ENCODE results near the gene NT5DC4. TPM values are rescaled to one million over a fixed set of nuclear protein-coding genes. Genes with fewer than 3 reads are reported as not detected.
"Not testable (repeated sequence)": the region's sequence is repeated elsewhere in the genome, so short reads cannot be mapped to it uniquely, and the experiment has no call there.

Gene NT5DC4
- total RNA-seq, 2 experiments from 2014 or later = not detected

DNA sequence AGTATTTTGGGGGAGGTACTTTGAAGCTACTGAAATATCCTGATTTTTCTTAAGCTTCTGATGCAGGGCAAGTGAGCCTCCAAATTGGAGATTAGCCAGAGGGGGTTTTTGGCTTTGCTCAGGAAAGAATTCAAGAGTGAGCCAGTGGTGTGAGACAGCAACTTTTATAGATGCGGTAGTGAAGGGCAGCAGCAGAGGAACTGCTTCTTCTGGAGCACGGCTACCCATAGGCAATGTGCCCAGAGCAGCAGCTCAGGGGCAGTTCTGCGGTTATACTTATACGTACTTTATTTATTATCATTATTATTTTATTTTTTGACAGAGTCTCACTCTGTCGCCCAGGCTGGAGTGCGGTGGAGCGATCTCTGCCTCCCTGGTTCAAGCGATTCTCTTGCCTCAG lies 19.8 kb upstream of the NT5DC4 start:
- DNase-seq = no peak
- intact Hi-C loops (cut with micrococcal nuclease) = no loop called here
- H3K4me1 Mint-ChIP-seq (ENCODE audit: low read depth) = peaks cover 12% of the 10 kb centered on the region
- no peaks in the 10 kb centered on the region for H3K9me3 Mint-ChIP-seq
- H3K27me3 Mint-ChIP-seq = peaks cover 1% of the 10 kb centered on the region
- H3K4me3 Mint-ChIP-seq = no peak overlapping the region
- no peak overlapping the region for H3K27ac Mint-ChIP-seq
- ChIA-PET CTCF (interaction anchor here (1.9 kb wide), 1 partner anchor 9 kb away, joined by 5 read pairs; no protein-coding TSS in a partner anchor), POLR2A (interaction anchor here (1.0 kb wide), 1 partner anchor 8 kb away, joined by 3 read pairs; no protein-coding TSS in a partner anchor)
- H3K36me3 Mint-ChIP-seq = no peaks in the 10 kb centered on the region

DNA sequence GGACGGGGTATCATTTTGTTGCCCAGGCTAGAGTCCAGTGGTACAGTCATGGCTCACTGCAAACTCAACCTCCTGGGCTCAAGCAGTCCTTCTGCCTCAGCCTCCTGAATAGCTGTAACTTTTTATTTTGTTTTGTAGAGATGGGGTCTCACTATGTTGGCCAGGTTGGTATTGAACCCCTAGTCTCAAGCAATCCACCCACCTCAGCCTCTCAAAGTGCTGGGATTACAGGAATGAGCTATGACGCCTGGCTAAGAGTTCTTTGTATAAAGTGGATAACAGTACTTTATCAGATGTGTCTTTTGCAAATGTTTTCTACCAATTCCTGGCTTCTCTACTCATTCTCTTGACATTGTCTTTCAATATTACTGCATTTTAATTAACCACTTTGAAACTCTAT lies 17.1 kb upstream of the NT5DC4 start:
- Mint-ChIP-seq H3K4me3 (no peak overlapping the region), H3K27me3 (peaks cover 3% of the 10 kb centered on the region), H3K36me3 (no peaks in the 10 kb centered on the region), H3K27ac (no peak overlapping the region), H3K4me1 (ENCODE audit: low read depth) (peaks cover 37% of the 10 kb centered on the region), H3K9me3 (no peaks in the 10 kb centered on the region)
- ChIA-PET CTCF (interaction anchor here (1.0 to 2.4 kb wide), 2 partner anchors 19 to 181 kb away, joined by 3 to 5 read pairs; no protein-coding TSS in a partner anchor), POLR2A (no interaction called here)
- intact Hi-C loops (cut with micrococcal nuclease) = no loop called here
- no peak for DNase-seq

DNA sequence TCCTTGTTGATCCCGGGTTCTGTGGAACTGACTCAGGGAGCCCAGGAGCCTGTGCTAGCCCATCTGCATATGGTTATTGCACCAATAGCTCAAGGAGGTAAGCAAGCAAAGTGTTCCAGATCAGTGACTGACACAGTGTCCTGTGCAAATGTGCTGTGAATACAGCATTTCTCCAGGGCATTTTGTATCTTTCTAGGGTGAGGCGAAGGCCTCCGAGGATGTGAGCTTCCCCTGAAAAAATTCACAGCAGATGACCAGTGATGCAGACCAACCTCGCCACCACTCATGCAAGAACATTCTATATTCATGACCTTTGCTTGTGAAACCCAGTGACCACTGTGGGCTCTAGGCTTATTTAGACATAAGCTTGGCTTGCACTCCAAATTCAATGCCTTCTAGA lies 15.2 kb upstream of the NT5DC4 start:
- Mint-ChIP-seq H3K4me1 (ENCODE audit: low read depth) (peaks cover 47% of the 10 kb centered on the region), H3K36me3 (no peaks in the 10 kb centered on the region), H3K27me3 (peaks cover 3% of the 10 kb centered on the region), H3K9me3 (no peaks in the 10 kb centered on the region), H3K27ac (no peak overlapping the region), H3K4me3 (no peak overlapping the region)
- ChIA-PET POLR2A (interaction anchor here (1.5 kb wide), 1 partner anchor 13 kb away, joined by 4 read pairs; no protein-coding TSS in a partner anchor), CTCF (interaction anchor here (0.7 to 6.1 kb wide), 5 partner anchors 14 to 91 kb away, joined by 4 to 60 read pairs (median 19); no protein-coding TSS in a partner anchor)
- intact Hi-C loops (cut with micrococcal nuclease) = no loop called here
- DNase-seq = no peak

DNA sequence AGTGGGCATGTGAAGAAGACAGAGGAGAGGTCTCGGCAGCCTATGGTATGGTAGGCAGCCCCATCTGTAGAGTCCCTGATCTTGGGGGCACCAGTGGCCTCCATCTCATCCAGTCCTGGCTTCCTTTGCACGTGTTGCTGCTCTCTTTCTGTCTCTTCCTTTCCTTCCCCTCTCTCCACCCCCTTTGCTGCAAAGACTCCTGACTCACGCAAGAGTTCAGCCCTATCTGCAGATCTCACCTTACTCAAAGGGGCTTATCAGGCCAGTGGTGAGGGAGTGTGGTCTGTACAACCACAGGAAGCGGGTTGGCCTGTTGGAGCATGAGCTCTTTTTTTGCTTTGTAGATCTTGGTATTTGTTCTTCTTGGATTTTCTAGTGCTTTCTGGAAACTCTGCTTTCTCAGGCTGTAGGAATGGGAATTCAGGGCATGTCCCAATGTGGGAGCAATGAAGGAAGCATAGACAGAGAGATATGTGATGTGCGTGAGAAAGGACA lies 14.6 kb upstream of the NT5DC4 start:
- Mint-ChIP-seq H3K27ac (peak overlapping the region; percentile 52), H3K4me3 (no peak overlapping the region), H3K27me3 (peaks cover 6% of the 10 kb centered on the region), H3K36me3 (no peaks in the 10 kb centered on the region), H3K9me3 (no peaks in the 10 kb centered on the region), H3K4me1 (ENCODE audit: low read depth) (peaks cover 47% of the 10 kb centered on the region)
- ChIA-PET POLR2A (interaction anchor here (1.5 kb wide), 2 partner anchors 13 to 75 kb away, joined by 4 to 5 read pairs; no protein-coding TSS in a partner anchor), CTCF (interaction anchor here (0.7 to 6.1 kb wide), 9 partner anchors 14 to 253 kb away, joined by 3 to 60 read pairs (median 4); no protein-coding TSS in a partner anchor)
- intact Hi-C loops (cut with micrococcal nuclease) = loop anchor here (1.0 kb wide), 2 partner anchors 13 to 75 kb away; no protein-coding TSS in a partner anchor
- peak; percentile 89 for DNase-seq

DNA sequence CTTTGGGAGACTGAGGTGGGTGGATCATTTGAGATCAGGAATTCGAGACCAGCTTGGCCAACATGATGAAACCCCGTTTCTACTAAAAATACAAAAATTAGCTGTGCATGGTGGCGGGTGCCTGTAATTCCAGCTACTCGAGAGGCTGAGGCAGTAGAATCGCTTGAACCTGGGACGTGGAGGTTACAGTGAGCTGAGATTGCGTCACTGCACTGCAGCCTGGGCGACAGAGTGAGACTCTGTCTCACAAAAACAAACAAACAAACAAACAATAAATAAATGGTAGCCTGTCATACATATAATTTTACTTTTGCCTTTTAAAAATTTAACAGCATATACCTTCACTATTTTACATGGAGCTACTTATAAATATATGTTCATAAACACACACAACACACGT lies 13.9 kb upstream of the NT5DC4 start:
- H3K4me1 Mint-ChIP-seq (ENCODE audit: low read depth) = peaks cover 44% of the 10 kb centered on the region
- H3K27ac Mint-ChIP-seq = not testable (repeated sequence)
- intact Hi-C loops (cut with micrococcal nuclease) = loop anchor here (1.0 kb wide), 2 partner anchors 14 to 76 kb away; no protein-coding TSS in a partner anchor

DNA sequence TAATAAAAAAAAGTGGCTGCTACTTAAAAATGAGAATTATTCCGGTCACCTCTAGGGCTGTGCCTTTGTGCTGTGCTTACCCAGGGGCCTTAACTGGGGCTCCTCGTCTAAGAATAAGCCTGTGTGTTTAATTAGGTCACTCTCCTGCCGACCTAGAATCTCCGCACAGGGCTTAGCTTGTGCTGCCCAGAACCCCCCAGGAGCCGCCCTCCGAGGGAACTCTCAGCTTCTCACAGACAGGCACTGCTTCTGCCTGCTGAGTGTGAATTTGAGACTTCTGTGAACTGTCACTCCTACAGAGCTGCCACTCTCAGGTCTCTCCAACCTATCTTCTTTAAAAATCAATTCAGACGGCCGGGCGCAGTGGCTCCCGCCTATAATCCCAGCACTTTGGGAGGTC lies 11.9 kb upstream of the NT5DC4 start:
- no peaks in the 10 kb centered on the region for H3K36me3 Mint-ChIP-seq
- ChIA-PET CTCF (interaction anchor here (1.1 to 6.1 kb wide), 6 partner anchors 17 to 109 kb away, joined by 3 to 60 read pairs (median 9); no protein-coding TSS in a partner anchor), POLR2A (interaction anchor here (1.1 to 2.2 kb wide), 2 partner anchors 17 to 18 kb away, joined by 6 to 8 read pairs; no protein-coding TSS in a partner anchor)
- H3K9me3 Mint-ChIP-seq = no peaks in the 10 kb centered on the region
- no peak for DNase-seq
- no peak overlapping the region for H3K4me3 Mint-ChIP-seq
- peaks cover 49% of the 10 kb centered on the region for H3K4me1 Mint-ChIP-seq (ENCODE audit: low read depth)
- intact Hi-C loops (cut with micrococcal nuclease) = no loop called here
- no peak overlapping the region for H3K27ac Mint-ChIP-seq
- H3K27me3 Mint-ChIP-seq = peaks cover 6% of the 10 kb centered on the region

More for the DNA sequence above, 13.9 kb upstream of the NT5DC4 start:
- not testable (repeated sequence) for H3K9me3 Mint-ChIP-seq, H3K36me3 Mint-ChIP-seq, H3K27me3 Mint-ChIP-seq, DNase-seq, H3K4me3 Mint-ChIP-seq
- CTCF ChIA-PET = interaction anchor here (0.7 to 6.1 kb wide), 8 partner anchors 15 to 252 kb away, joined by 3 to 60 read pairs (median 8); no protein-coding TSS in a partner anchor
- POLR2A ChIA-PET = interaction anchor here (0.6 to 2.2 kb wide), 3 partner anchors 15 to 1677 kb away, joined by 5 to 8 read pairs (median 5); no protein-coding TSS in a partner anchor

DNA sequence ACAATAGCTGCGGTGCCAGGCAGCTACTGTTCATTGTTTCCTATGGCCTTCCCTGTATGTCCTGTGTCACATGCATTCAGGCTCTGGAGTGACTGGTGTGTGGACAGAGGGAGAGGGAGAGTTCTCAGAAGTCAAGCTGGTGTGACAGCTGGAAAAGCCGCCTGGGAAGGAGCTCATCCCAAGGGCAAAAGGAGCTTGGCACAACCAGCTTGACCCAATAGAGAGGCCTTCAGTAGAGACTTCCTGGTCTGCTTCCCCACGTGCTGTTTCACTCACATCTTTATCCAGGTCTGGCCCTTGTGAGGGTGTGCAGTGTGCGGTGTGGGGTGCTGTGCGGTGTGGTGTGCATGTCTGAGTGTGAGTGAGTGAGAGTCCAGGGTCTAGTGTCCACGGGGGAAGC lies 11.1 kb upstream of the NT5DC4 start:
- ChIA-PET CTCF (interaction anchor here (1.1 to 6.1 kb wide), 4 partner anchors 17 to 40 kb away, joined by 3 to 60 read pairs (median 4); no protein-coding TSS in a partner anchor), POLR2A (interaction anchor here (0.6 kb wide), 3 partner anchors 124 to 826 kb away, joined by 3 to 5 read pairs (median 3); partner anchors contain the start of gene ANAPC1)
- Mint-ChIP-seq H3K4me3 (no peak overlapping the region), H3K4me1 (ENCODE audit: low read depth) (peaks cover 49% of the 10 kb centered on the region), H3K9me3 (no peaks in the 10 kb centered on the region), H3K27me3 (peaks cover 5% of the 10 kb centered on the region), H3K27ac (no peak overlapping the region), H3K36me3 (no peaks in the 10 kb centered on the region)
- intact Hi-C loops (cut with micrococcal nuclease) = no loop called here
- no peak for DNase-seq

DNA sequence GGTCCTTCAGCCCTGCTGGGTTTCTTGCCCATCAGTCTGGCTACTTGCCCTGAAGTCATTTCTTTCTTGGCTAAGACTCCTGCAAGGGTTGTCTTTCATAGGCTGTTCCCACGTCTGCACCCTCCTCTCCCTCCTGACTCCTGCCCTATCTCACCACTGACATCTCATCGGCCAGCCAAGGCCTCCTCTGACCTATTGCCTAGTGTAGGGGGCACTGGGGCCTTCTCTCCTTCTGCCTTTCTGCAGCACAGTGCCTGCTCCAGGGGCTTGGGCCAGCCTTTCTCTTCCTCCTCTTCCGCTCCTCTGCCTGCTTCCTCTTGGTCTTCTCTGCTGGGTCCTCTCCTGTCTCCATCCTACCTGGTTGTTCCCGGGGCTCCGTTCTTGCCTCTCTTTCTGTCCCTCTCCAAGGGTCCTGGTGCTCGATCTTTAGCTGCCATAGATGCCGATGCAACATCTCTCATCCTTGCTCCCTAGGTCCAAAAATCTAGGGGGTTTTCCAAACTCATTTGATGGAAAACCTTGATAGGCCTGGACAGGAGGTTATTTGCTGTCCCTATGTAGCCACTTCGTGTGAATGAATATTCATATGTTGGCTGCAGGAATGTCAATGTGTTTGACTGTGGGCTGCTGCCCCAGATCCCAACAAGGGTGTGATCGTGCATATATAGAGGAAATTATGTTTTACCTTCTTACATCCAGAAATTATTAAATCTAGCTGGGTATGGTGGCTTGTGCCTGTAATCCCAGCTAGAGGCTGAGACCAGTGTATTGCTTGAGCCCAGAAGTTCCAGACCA lies 9.7 kb upstream of the NT5DC4 start:
- H3K27ac Mint-ChIP-seq = no peak overlapping the region
- H3K36me3 Mint-ChIP-seq = no peaks in the 10 kb centered on the region
- H3K4me1 Mint-ChIP-seq (ENCODE audit: low read depth) = peaks cover 43% of the 10 kb centered on the region
- H3K27me3 Mint-ChIP-seq = peaks cover 4% of the 10 kb centered on the region
- intact Hi-C loops (cut with micrococcal nuclease) = no loop called here
- H3K9me3 Mint-ChIP-seq = no peaks in the 10 kb centered on the region
- POLR2A ChIA-PET = interaction anchor here (0.5 kb wide), 1 partner anchor 83 kb away, joined by 3 read pairs; no protein-coding TSS in a partner anchor
- H3K4me3 Mint-ChIP-seq = no peak overlapping the region
- DNase-seq = no peak
- CTCF ChIA-PET = interaction anchor here (3.4 kb wide), 1 partner anchor 16 kb away, joined by 14 read pairs; no protein-coding TSS in a partner anchor

DNA sequence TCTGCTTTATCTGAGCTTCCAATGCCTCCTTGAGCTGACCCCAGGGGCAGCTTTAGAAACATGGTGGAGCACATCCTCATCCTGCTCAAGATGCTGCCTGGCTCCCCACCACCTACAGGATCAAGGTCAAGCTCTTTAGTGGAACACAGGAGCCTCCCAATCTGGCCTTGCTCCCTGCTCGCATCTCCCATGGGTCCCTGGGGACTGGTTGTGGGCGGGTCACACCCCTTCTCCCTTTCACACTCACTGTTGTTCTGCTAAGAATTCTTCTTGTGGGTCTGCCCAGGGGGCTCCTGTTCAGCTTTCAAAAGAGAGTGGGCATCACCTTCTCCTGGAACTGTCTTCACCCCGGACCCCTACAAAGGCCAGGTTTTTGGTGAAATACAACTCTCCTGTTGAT lies 8.4 kb upstream of the NT5DC4 start:
- Mint-ChIP-seq H3K27ac (no peak overlapping the region), H3K27me3 (peaks cover 3% of the 10 kb centered on the region), H3K4me1 (ENCODE audit: low read depth) (peaks cover 31% of the 10 kb centered on the region), H3K36me3 (no peaks in the 10 kb centered on the region), H3K4me3 (no peak overlapping the region), H3K9me3 (no peaks in the 10 kb centered on the region)
- DNase-seq = no peak
- CTCF ChIA-PET = interaction anchor here (1.4 to 3.4 kb wide), 2 partner anchors 14 to 84 kb away, joined by 4 to 14 read pairs; no protein-coding TSS in a partner anchor
- intact Hi-C loops (cut with micrococcal nuclease) = no loop called here
- POLR2A ChIA-PET = interaction anchor here (2.0 kb wide), 1 partner anchor 20 kb away, joined by 7 read pairs; no protein-coding TSS in a partner anchor

DNA sequence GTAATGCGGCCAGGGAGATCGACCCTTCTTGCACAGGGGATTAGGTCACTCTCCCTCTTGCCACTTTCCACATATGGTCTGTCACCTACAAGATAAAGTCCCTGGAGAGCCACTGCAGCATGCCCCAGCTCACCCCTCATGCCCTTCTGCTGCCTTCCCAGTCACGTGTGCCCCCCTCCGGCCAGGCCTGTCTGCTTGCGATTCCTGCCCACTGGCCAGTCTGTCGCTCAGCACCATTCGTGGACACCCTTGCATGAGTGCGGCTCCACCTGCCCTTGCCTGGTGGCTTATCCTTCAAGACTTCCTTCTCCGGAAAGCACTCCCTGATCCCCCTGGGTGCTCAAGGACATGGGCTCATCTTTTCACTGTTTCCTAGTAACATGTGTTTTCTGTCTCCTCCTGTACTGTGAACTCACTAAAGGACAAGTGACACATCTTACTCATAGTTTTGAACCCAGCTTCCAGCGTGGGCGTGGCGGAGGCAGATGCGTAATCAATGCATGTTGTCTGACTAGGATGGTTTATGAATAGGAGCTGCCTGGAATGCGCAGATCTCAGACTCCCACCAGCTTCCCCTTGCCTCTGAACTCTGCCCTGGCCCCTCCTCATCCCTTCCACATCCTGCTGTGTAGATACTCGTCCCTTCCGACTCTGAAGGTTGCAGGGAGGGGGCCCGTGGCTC lies 7.8 kb upstream of the NT5DC4 start:
- POLR2A ChIA-PET = interaction anchor here (1.0 to 2.0 kb wide), 2 partner anchors 20 to 22 kb away, joined by 3 to 7 read pairs; no protein-coding TSS in a partner anchor
- H3K9me3 Mint-ChIP-seq = no peaks in the 10 kb centered on the region
- peak; percentile 78 for DNase-seq
- H3K36me3 Mint-ChIP-seq = no peaks in the 10 kb centered on the region
- H3K27ac Mint-ChIP-seq = peak overlapping the region; percentile 61
- CTCF ChIA-PET = interaction anchor here (1.0 to 3.4 kb wide), 3 partner anchors 14 to 85 kb away, joined by 4 to 14 read pairs (median 6); no protein-coding TSS in a partner anchor
- intact Hi-C loops (cut with micrococcal nuclease) = no loop called here
- peaks cover 3% of the 10 kb centered on the region for H3K27me3 Mint-ChIP-seq
- no peak overlapping the region for H3K4me3 Mint-ChIP-seq
- H3K4me1 Mint-ChIP-seq (ENCODE audit: low read depth) = peaks cover 25% of the 10 kb centered on the region

DNA sequence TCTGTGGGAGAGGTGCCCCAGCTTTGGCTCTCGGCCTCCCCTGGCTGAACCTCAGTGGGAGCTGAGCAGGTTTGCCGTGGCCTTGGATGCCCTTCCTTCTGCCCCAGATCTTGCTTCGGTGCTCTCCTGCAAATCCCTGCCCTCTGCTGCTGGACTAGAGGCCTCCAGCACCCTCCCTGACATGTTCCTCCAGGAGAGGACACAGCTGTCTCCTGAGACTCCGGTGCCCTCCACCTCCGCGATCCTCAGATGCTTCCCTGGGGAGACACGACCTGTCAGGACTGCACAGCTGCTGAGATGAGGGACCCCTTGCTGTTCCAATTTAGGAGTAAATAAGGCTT lies 7.3 kb upstream of the NT5DC4 start:
- Mint-ChIP-seq H3K9me3 (no peaks in the 10 kb centered on the region), H3K27ac (peak overlapping the region; percentile 61), H3K36me3 (no peaks in the 10 kb centered on the region), H3K4me3 (no peak overlapping the region), H3K27me3 (peaks cover 3% of the 10 kb centered on the region), H3K4me1 (ENCODE audit: low read depth) (peaks cover 20% of the 10 kb centered on the region)
- CTCF ChIA-PET = interaction anchor here (1.0 to 3.4 kb wide), 2 partner anchors 13 to 21 kb away, joined by 6 to 14 read pairs; no protein-coding TSS in a partner anchor
- DNase-seq = no peak
- POLR2A ChIA-PET = interaction anchor here (1.0 to 2.0 kb wide), 2 partner anchors 21 to 23 kb away, joined by 3 to 7 read pairs; no protein-coding TSS in a partner anchor
- intact Hi-C loops (cut with micrococcal nuclease) = no loop called here
